IMR-90 (cell line): ENCODE data around the gene HSPA12A. TPM values are rescaled to one million over a fixed set of nuclear protein-coding genes. Genes with fewer than 3 reads are reported as not detected.

Experiments
- ATAC-seq: fragments of 200-7000 bp; cut with Tn5 transposase; 2 replicates; pipeline ENCODE4 v1.9.1; 2020; ENCODE audit warnings: low read depth, mild to moderate bottlenecking, moderate library complexity
- BruUV-seq: library from RNA; stranded (reverse); fragments of 400-500 nt; replicated peaks from 2 replicates; lab custom pipeline; 2021; lab: Mats Ljungman, UMichigan
- CTCF ChIA-PET: fragments of 300-600 bp; formaldehyde crosslinking; extraction: SDS; loops from one replicate; lab custom pipeline; 2021; ENCODE audit warnings: antibody characterized with exemption; lab: Yijun Ruan, JAX
- POLR2A ChIA-PET: fragments of 300-600 bp; sonication (Branson Sonifier 250); formaldehyde crosslinking; loops from one replicate; lab custom pipeline; 2022; ENCODE audit warnings: antibody characterized with exemption; ENCODE audit not compliant: unreplicated experiment; lab: Charles Lee
- DNase-seq: peaks from one replicate; pipeline ENCODE4 v3.0.0; 2013
- H2AFZ ChIP-seq: replicated peaks from 2 replicates; pipeline ENCODE3; 2013; ENCODE audit warnings: low read length, mild to moderate bottlenecking; ENCODE audit not compliant: poor library complexity
- H2AK5ac ChIP-seq: 2 replicates; pipeline ENCODE4 v1.6.1; 2013; ENCODE audit warnings: low read depth, low read length, inconsistent platforms
- H2AK9ac ChIP-seq: replicated peaks from 2 replicates; pipeline ENCODE3; 2013; ENCODE audit warnings: mild to moderate bottlenecking, low read depth, low read length, moderate library complexity; ENCODE audit not compliant: poor library complexity
- H2BK120ac ChIP-seq: 2 replicates; pipeline ENCODE4 v1.6.1; 2013; ENCODE audit warnings: low read depth, low read length, inconsistent platforms
- H2BK15ac ChIP-seq: 3 replicates; pipeline ENCODE4 v1.6.1; 2013; ENCODE audit warnings: low read depth, low read length, inconsistent platforms
- H2BK20ac ChIP-seq: 2 replicates; pipeline ENCODE4 v1.6.1; 2013; ENCODE audit warnings: low read depth, mild to moderate bottlenecking, inconsistent platforms, low read length, moderate library complexity
- H2BK5ac ChIP-seq: 2 replicates; pipeline ENCODE4 v1.6.1; 2013; ENCODE audit warnings: mild to moderate bottlenecking, low read depth, low read length, inconsistent platforms; ENCODE audit not compliant: poor library complexity, severe bottlenecking
- H3K14ac ChIP-seq: replicated peaks from 2 replicates; pipeline ENCODE4 v1.6.1; 2013; ENCODE audit warnings: low read depth, low read length, inconsistent platforms
- H3K18ac ChIP-seq: 2 replicates; pipeline ENCODE4 v1.6.1; 2013; ENCODE audit warnings: low read depth, low read length, control low read depth
- H3K23ac ChIP-seq: 2 replicates; pipeline ENCODE4 v1.6.1; 2013; ENCODE audit warnings: low read depth, low read length, inconsistent platforms
- H3K27ac ChIP-seq: 2 replicates; pipeline ENCODE4 v1.5.1; 2013; ENCODE audit warnings: mild to moderate bottlenecking, control low read depth, low read length; ENCODE audit not compliant: insufficient read depth
- H3K27me3 ChIP-seq: 2 replicates; pipeline ENCODE4 v1.6.1; 2013; ENCODE audit warnings: low read length; ENCODE audit not compliant: control insufficient read depth, insufficient read depth
- H3K36me3 ChIP-seq: 2 replicates; pipeline ENCODE4 v1.6.1; 2013; ENCODE audit warnings: low read length, mixed read lengths; ENCODE audit not compliant: control insufficient read depth, insufficient read depth
- H3K4ac ChIP-seq: 2 replicates; pipeline ENCODE4 v1.6.1; 2013; ENCODE audit warnings: low read depth, low read length, inconsistent platforms
- H3K4me1 ChIP-seq: 2 replicates; pipeline ENCODE4 v1.6.1; 2013; ENCODE audit warnings: low read length, mixed read lengths; ENCODE audit not compliant: control insufficient read depth, insufficient read depth
- H3K4me2 ChIP-seq: 2 replicates; pipeline ENCODE4 v1.6.1; 2013; ENCODE audit warnings: low read depth, mild to moderate bottlenecking, control low read depth, low read length, moderate library complexity
- H3K4me3 ChIP-seq: 2 replicates; pipeline ENCODE4 v1.5.1; 2013; ENCODE audit warnings: low read depth, mild to moderate bottlenecking, control low read depth, low read length, moderate library complexity; ENCODE audit not compliant: insufficient read depth
- H3K56ac ChIP-seq: 2 replicates; pipeline ENCODE4 v1.6.1; 2013; ENCODE audit warnings: low read length, inconsistent platforms; ENCODE audit not compliant: insufficient read depth; ENCODE audit errors: extremely low read depth
- H3K79me1 ChIP-seq, 2 experiments: 2 replicates each; pipeline ENCODE4 v1.6.1; 2013; ENCODE audit warnings: low read length in 2 of 2, inconsistent platforms in 1 of 2, low read depth in 1 of 2
- H3K9ac ChIP-seq: 2 replicates; pipeline ENCODE4 v1.6.1; 2013; ENCODE audit warnings: low read depth, low read length, control low read depth
- H3K9me1 ChIP-seq: 2 replicates; pipeline ENCODE4 v1.6.1; 2013; ENCODE audit warnings: low read length, inconsistent platforms; ENCODE audit not compliant: insufficient read depth
- H3K9me3 ChIP-seq: 2 replicates; pipeline ENCODE4 v1.6.1; 2013; ENCODE audit warnings: low read length; ENCODE audit not compliant: control insufficient read depth, insufficient read depth
- H4K20me1 ChIP-seq: 2 replicates; pipeline ENCODE4 v1.6.1; 2013; ENCODE audit warnings: low read length, inconsistent platforms; ENCODE audit not compliant: insufficient read depth
- H4K5ac ChIP-seq: 2 replicates; pipeline ENCODE4 v1.6.1; 2013; ENCODE audit warnings: mild to moderate bottlenecking, low read depth, low read length, control low read depth
- H4K8ac ChIP-seq, 2 experiments: 2 replicates each; pipeline ENCODE4 v1.6.1; 2013; ENCODE audit warnings: low read depth in 2 of 2, low read length in 2 of 2, control low read depth in 1 of 2, inconsistent platforms in 1 of 2
- H4K91ac ChIP-seq: 2 replicates; pipeline ENCODE4 v1.6.1; 2013; ENCODE audit warnings: low read depth, low read length, inconsistent platforms; ENCODE audit not compliant: insufficient read depth
- BHLHE40 ChIP-seq: fragments of 150-350 bp; IDR thresholded peaks from 2 replicates; pipeline ENCODE4 v1.6.1; 2016; ENCODE audit warnings: mild to moderate bottlenecking, low read depth, low read length
- CEBPB ChIP-seq: IDR thresholded peaks from 2 replicates; pipeline ENCODE4 v1.6.1; 2012; ENCODE audit warnings: low read depth, low read length, improper control_type of control experiment
- FOS ChIP-seq: fragments of 150-350 bp; IDR thresholded peaks from 2 replicates; pipeline ENCODE4 v1.6.1; 2016; ENCODE audit warnings: low read depth, low read length
- MAZ ChIP-seq: IDR thresholded peaks from 2 replicates; pipeline ENCODE4 v1.6.1; 2012; ENCODE audit warnings: low read depth, mild to moderate bottlenecking, low read length, improper control_type of control experiment, moderate library complexity, borderline replicate concordance
- MXI1 ChIP-seq: IDR thresholded peaks from 2 replicates; pipeline ENCODE4 v1.6.1; 2012; ENCODE audit warnings: low read depth, mild to moderate bottlenecking, low read length, moderate library complexity, borderline replicate concordance
- POLR2A ChIP-seq: IDR thresholded peaks from 2 replicates; pipeline ENCODE4 v1.6.1; 2012; ENCODE audit warnings: mild to moderate bottlenecking, low read depth, low read length
- RAD21 ChIP-seq: IDR thresholded peaks from 2 replicates; pipeline ENCODE4 v1.6.1; 2012; ENCODE audit warnings: low read length, improper control_type of control experiment
- RFX5 ChIP-seq: IDR thresholded peaks from 2 replicates; pipeline ENCODE4 v1.8.0; 2012; ENCODE audit warnings: low read depth, mild to moderate bottlenecking, low read length, moderate library complexity
- SMC3 ChIP-seq: fragments of 150-350 bp; IDR thresholded peaks from 2 replicates; pipeline ENCODE4 v1.6.1; 2016; ENCODE audit warnings: low read depth, mild to moderate bottlenecking, antibody characterized with exemption, low read length, moderate library complexity
- WGBS, 2 experiments: methylation state at CpG; one replicate each; pipeline versions ENCODE4 v1.1.5 to v1.1.7; 2013; ENCODE audit warnings: missing lambda C conversion rate in 2 of 2; ENCODE audit not compliant: insufficient read length in 1 of 2; ENCODE audit errors: extremely low coverage in 2 of 2; 5-methylcytosine and 5-hydroxymethylcytosine counted together
- dilution Hi-C: fragments of 300-500 bp; cut with HindIII; formaldehyde crosslinking; loops from one replicate; pipeline ENCODE4 v1.14.3; 2018; ENCODE audit warnings: low sequenced_read_pairs; ENCODE audit not compliant: unreplicated experiment
- in situ Hi-C: fragments of 300-500 bp; cut with MboI; formaldehyde crosslinking; loops from 3 replicates; pipeline ENCODE4 v1.14.3; 2019; ENCODE audit warnings: low sequenced_read_pairs, inconsistent platforms, mixed read lengths
- intact Hi-C: fragments of 100-400 bp; cut with micrococcal nuclease; formaldehyde crosslinking; loops from 2 replicates; pipeline ENCODE4 v1.10.0; 2022
- polyA plus RNA-seq, 3 experiments: library from polyadenylated mRNA; depleted of rRNA; stranded (reverse); fragments of >200 nt; gene quantifications; 2 replicates each; pipeline ENCODE4 v1.2.3, GENCODE V29; 2012; ENCODE audit warnings: low replicate concordance in 1 of 3
- total RNA-seq: library from RNA; depleted of rRNA; stranded (reverse); fragments of >200 nt; gene quantifications from 2 replicates; pipeline ENCODE4 v1.2.3, GENCODE V29; 2012
- TF ChIP-seq, protein P1 (sequence below): conservative IDR thresholded peaks from 2 replicates; pipeline ENCODE4 v1.5.1; 2012; ENCODE audit warnings: mild to moderate bottlenecking, low read depth, low read length, improper control_type of control experiment
- TF ChIP-seq, protein P2 (sequence below): fragments of 150-350 bp; IDR thresholded peaks from 2 replicates; pipeline ENCODE4 v1.6.1; 2017; ENCODE audit warnings: mild to moderate bottlenecking, antibody characterized with exemption, low read length, low read depth

Gene HSPA12A
- total and polyA plus RNA-seq, 2 of the 4 experiments (the other 2 are of a cell fraction): 16.1 to 16.7 TPM

DNA sequence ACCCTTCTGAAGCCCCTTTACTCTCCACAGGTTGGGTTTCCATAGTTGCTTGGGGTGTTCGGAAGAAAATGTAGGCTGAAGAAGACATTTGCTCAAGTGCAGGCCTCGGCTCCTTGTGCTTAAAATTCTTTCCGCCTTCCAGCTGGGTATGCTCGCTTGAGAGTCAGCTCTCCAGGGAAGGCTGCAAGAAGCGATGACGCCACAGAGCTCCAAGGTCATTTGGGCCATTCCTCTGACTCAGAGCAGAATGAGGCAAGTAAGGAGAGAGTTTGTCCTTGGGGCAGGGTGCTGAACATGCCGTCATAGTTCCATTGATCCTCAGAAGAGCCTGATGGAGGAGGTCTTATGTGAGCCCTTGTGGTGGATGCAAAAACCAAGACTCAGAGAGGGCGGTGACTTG, 27.4 kb upstream of the HSPA12A start:
- no peak overlapping the region for H3K56ac ChIP-seq
- no peak overlapping the region for H4K8ac ChIP-seq
- H2BK120ac ChIP-seq: no peak overlapping the region
- H3K36me3 ChIP-seq: no peaks in the 10 kb centered on the region
- TF ChIP-seq RFX5 (no peak), FOS (peak; percentile 36; the same call in 1 of the 2 replicates), SMC3 (no peak), CEBPB (peak; percentile 80), RAD21 (no peak), POLR2A (no peak), MXI1 (no peak), BHLHE40 (no peak), MAZ (no peak)
- TF ChIP-seq, protein P1, sequence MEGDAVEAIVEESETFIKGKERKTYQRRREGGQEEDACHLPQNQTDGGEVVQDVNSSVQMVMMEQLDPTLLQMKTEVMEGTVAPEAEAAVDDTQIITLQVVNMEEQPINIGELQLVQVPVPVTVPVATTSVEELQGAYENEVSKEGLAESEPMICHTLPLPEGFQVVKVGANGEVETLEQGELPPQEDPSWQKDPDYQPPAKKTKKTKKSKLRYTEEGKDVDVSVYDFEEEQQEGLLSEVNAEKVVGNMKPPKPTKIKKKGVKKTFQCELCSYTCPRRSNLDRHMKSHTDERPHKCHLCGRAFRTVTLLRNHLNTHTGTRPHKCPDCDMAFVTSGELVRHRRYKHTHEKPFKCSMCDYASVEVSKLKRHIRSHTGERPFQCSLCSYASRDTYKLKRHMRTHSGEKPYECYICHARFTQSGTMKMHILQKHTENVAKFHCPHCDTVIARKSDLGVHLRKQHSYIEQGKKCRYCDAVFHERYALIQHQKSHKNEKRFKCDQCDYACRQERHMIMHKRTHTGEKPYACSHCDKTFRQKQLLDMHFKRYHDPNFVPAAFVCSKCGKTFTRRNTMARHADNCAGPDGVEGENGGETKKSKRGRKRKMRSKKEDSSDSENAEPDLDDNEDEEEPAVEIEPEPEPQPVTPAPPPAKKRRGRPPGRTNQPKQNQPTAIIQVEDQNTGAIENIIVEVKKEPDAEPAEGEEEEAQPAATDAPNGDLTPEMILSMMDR: no peak
- TF ChIP-seq, protein P2, sequence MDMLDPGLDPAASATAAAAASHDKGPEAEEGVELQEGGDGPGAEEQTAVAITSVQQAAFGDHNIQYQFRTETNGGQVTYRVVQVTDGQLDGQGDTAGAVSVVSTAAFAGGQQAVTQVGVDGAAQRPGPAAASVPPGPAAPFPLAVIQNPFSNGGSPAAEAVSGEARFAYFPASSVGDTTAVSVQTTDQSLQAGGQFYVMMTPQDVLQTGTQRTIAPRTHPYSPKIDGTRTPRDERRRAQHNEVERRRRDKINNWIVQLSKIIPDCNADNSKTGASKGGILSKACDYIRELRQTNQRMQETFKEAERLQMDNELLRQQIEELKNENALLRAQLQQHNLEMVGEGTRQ: no peak
- H3K4ac ChIP-seq: no peak overlapping the region
- H2BK15ac ChIP-seq: no peak overlapping the region
- no peak overlapping the region; the same call in 1 of the 2 replicates for H4K91ac ChIP-seq
- H3K4me3 ChIP-seq: no peak overlapping the region
- ATAC-seq (no peak), DNase-seq (peak; percentile 80)
- H2BK5ac ChIP-seq: no peak overlapping the region
- no peak overlapping the region for H3K9ac ChIP-seq
- POLR2A ChIA-PET: no interaction called here
- BruUV-seq: no TSS peak
- no peak overlapping the region for H2AK9ac ChIP-seq
- 100% methylated on average over 3 of the region's 8 CpGs; no CpG with 5 or more reads in 1 of the 2 experiments for WGBS, 2 experiments
- no peak overlapping the region for H3K14ac ChIP-seq
- CTCF ChIA-PET: no interaction called here
- no peak overlapping the region for H3K23ac ChIP-seq
- H3K27me3 ChIP-seq: no peaks in the 10 kb centered on the region
- no peak overlapping the region for H3K27ac ChIP-seq
- H3K4me2 ChIP-seq: no peak overlapping the region
- no peak overlapping the region for H2BK20ac ChIP-seq
- peak overlapping the region; percentile 14; the same call in 1 of the 2 replicates for H2AK5ac ChIP-seq
- dilution Hi-C loops (no loop called here), in situ Hi-C loops (no loop called here), intact Hi-C loops (no loop called here)
- no peaks in the 10 kb centered on the region for H3K9me3 ChIP-seq
- H3K4me1 ChIP-seq: peaks cover 22% of the 10 kb centered on the region
- H3K79me1 ChIP-seq: no peaks in the 10 kb centered on the region
- no peak overlapping the region for H3K18ac ChIP-seq
- H4K5ac ChIP-seq: no peak overlapping the region
- H2AFZ ChIP-seq: no peak overlapping the region
- H4K20me1 ChIP-seq: no peaks in the 10 kb centered on the region
- H3K9me1 ChIP-seq: peaks cover 15% of the 10 kb centered on the region; the same call in 1 of the 2 replicates
